ENCODE data around the gene KRT82. TPM values are rescaled to one million over a fixed set of nuclear protein-coding genes. Genes with fewer than 3 reads are reported as not detected.

Gene KRT82
- total RNA-seq, 1 donor from 2014 or later = not detected

DNA sequence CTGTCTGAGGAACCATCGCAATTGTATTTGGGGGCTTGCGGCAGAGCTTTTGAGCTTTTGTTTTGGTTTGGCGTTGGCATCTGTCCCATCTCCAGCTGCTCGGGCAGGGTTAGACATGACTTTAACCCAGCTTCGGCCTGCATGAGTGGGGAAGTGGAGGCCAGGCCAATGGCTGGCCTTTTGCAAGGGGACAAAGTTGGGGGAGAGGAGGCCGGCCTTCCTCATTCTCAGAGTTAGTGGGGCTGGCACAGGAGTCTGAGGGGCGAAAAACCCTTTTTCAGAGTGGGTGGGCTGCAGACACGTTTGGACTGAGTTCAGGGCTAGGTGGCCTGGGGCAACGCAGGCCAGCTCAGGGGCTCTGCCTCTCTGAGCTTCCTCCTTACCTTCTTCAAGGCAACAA is 5.2 kb downstream of the KRT82 start:
- Histone ChIP-seq H3K9me3 (no peaks in the 10 kb centered on the region), H3K36me3 (no peaks in the 10 kb centered on the region), H3K27me3 (ENCODE audit: low read depth) (peaks cover 7% of the 10 kb centered on the region), H3K4me3 (no peak overlapping the region), H3K4me1 (no peaks in the 10 kb centered on the region), H3K27ac (no peak overlapping the region)
- DNase-seq (no peak), ATAC-seq (no peak)
- intact Hi-C loops (cut with DNase I) = no loop called here
- no peak for TF ChIP-seq CTCF (IDR thresholded peaks at IDR 0.05)

DNA sequence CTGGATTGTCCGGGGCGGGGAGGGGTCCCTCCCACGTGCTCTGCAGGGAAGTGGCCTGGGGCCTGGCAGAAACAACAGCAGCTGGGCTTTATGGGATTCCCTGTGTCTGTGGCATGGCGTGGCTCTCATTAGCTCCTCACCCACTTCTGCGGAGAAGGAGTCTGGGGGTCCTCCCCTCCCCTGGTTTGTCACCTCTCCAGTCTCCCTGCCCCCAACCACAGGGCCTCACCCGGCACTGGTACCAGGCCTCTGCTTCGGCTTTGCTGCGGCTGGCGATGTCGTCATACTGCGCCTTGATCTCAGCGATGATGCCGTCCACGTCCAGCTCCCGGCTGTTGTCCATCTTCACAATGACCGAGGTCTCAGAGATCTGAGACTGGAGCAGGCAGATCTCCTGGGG is 6.4 kb downstream of the KRT82 start:
- intact Hi-C loops (cut with DNase I) = no loop called here
- Histone ChIP-seq H3K9me3 (no peaks in the 10 kb centered on the region), H3K4me1 (no peaks in the 10 kb centered on the region), H3K4me3 (no peak overlapping the region), H3K27ac (no peak overlapping the region), H3K36me3 (no peaks in the 10 kb centered on the region), H3K27me3 (ENCODE audit: low read depth) (peaks cover 13% of the 10 kb centered on the region)
- TF ChIP-seq CTCF (IDR thresholded peaks at IDR 0.05) = no peak
- no peak for ATAC-seq
- no peak for DNase-seq

GRCh38 chr12:52398176-52398575 is 8.0 kb downstream of the KRT82 start:
- H3K36me3 ChIP-seq = no peaks in the 10 kb centered on the region
- H3K4me3 ChIP-seq = no peak overlapping the region
- no peaks in the 10 kb centered on the region for H3K9me3 ChIP-seq
- no peak for TF ChIP-seq CTCF (IDR thresholded peaks at IDR 0.05)
- no peaks in the 10 kb centered on the region for H3K4me1 ChIP-seq
- peaks cover 13% of the 10 kb centered on the region for H3K27me3 ChIP-seq (ENCODE audit: low read depth)
- no peak overlapping the region for H3K27ac ChIP-seq
- intact Hi-C loops (cut with DNase I) = no loop called here
- DNase-seq = no peak
- ATAC-seq = no peak

- no peak overlapping the region for H3K27ac ChIP-seq
- H3K4me3 ChIP-seq = no peak overlapping the region
- peaks cover 17% of the 10 kb centered on the region for H3K27me3 ChIP-seq (ENCODE audit: low read depth)
- H3K4me1 ChIP-seq = no peaks in the 10 kb centered on the region
- H3K36me3 ChIP-seq = no peaks in the 10 kb centered on the region
- H3K9me3 ChIP-seq = no peaks in the 10 kb centered on the region
- intact Hi-C loops (cut with DNase I) = no loop called here
- TF ChIP-seq CTCF (IDR thresholded peaks at IDR 0.05) = no peak
- ATAC-seq (no peak), DNase-seq (no peak)
These were observed 9.5 kb downstream of the KRT82 start for GRCh38 chr12:52396656-52397055.

GRCh38 chr12:52395761-52396434 is 10.2 kb downstream of the KRT82 start:
- H3K9me3 ChIP-seq = no peaks in the 10 kb centered on the region
- peak in 1 of 2 donors; percentile 20 for ATAC-seq
- H3K27me3 ChIP-seq (ENCODE audit: low read depth) = peaks cover 19% of the 10 kb centered on the region
- no peak for DNase-seq
- TF ChIP-seq CTCF (IDR thresholded peaks at IDR 0.05) = no peak
- no peak overlapping the region for H3K4me3 ChIP-seq
- no peaks in the 10 kb centered on the region for H3K4me1 ChIP-seq
- H3K36me3 ChIP-seq = no peaks in the 10 kb centered on the region
- no peak overlapping the region for H3K27ac ChIP-seq
- intact Hi-C loops (cut with DNase I) = no loop called here
